Upper lobe of left lung (tissue), 6 donors: ENCODE measurements around the gene TAOK1. TPM values are rescaled to one million over a fixed set of nuclear protein-coding genes. Genes with fewer than 3 reads are reported as not detected.

ENCODE experiments used
- ATAC-seq, 2 donors: fragments of 200-7000 bp; cut with Tn5 transposase; one replicate each; pipeline ENCODE4 v1.9.1; 2022; ENCODE audit warnings: mild to moderate bottlenecking in 2 of 2, moderate library complexity in 2 of 2; ENCODE audit not compliant: low FRiP score in 2 of 2
- DNase-seq, 2 donors: peaks; one replicate each; pipeline ENCODE4 v3.0.0-alpha.2; 2019 to 2020
- H3K27ac ChIP-seq, 4 donors: fragments of 200-600 bp; sonication (generic); one replicate each; pipeline ENCODE4 v1.5.1; 2016 to 2019
- H3K27me3 ChIP-seq, 4 donors: fragments of 200-600 bp; sonication (generic); one replicate each; pipeline ENCODE4 v1.5.1; 2017 to 2019
- H3K36me3 ChIP-seq, 4 donors: fragments of 200-600 bp; sonication (generic); one replicate each; pipeline ENCODE4 v1.5.1; 2016 to 2019
- H3K4me1 ChIP-seq, 4 donors: fragments of 200-600 bp; sonication (generic); one replicate each; pipeline ENCODE4 v1.5.1; 2018 to 2019
- H3K4me3 ChIP-seq, 4 donors: fragments of 200-600 bp; sonication (generic); one replicate each; pipeline ENCODE4 v1.5.1; 2017 to 2019; ENCODE audit warnings: mild to moderate bottlenecking in 2 of 4, moderate library complexity in 1 of 4
- H3K9me3 ChIP-seq, 4 donors: fragments of 200-600 bp; sonication (generic); one replicate each; pipeline ENCODE4 v1.5.1; 2018 to 2019
- EP300 ChIP-seq, 4 donors: sonication (generic); formaldehyde crosslinking; IDR thresholded peaks; one replicate each; pipeline ENCODE4 v1.5.1; 2017; ENCODE audit warnings: antibody characterized with exemption in 4 of 4, control low read depth in 2 of 4
- POLR2A ChIP-seq, 4 donors: fragments of 450-650 bp; IDR thresholded peaks; one replicate each; pipeline ENCODE4 v1.5.1; 2016 to 2017; ENCODE audit warnings: antibody characterized with exemption in 4 of 4, mild to moderate bottlenecking in 2 of 4
- POLR2AphosphoS5 ChIP-seq, 2 donors: sonication (generic); formaldehyde crosslinking; IDR thresholded peaks; one replicate each; pipeline ENCODE4 v1.5.1; 2017; ENCODE audit warnings: antibody characterized with exemption in 2 of 2
- WGBS, 2 donors: methylation state at CpG; one replicate each; pipeline ENCODE4 v1.1.5; 2017 to 2018; 5-methylcytosine and 5-hydroxymethylcytosine counted together
- total RNA-seq, 6 donors: library from RNA; depleted of rRNA in 4 of 6; stranded (reverse); fragments of >200 nt in 4 of 6; gene quantifications; one replicate each; pipeline versions ENCODE4 v1.1.0 to v1.2.1, GENCODE V29; 2016 to 2021
- TF ChIP-seq, protein P1 (sequence below), 6 experiments: fragments of 450-650 bp in 4 of 6; fragments of 200-600 bp in 2 of 6; sonication (generic) in 2 of 6; IDR thresholded peaks; one replicate each; pipeline ENCODE4 v1.5.1; 2016 to 2019; ENCODE audit warnings: antibody characterized with exemption in 6 of 6
- donor health status: DM: no; HTN: no; CAD: no; lungs with moderate emphysema.
- donor health status: DM: no; HTN: yes; CAD: no; lungs with severe emphysema.

TAOK1 gene
- total RNA-seq, 6 donors from 2014 or later: 43.0 to 100 (median 59.3) TPM

- peaks cover 12 to 33% (median 22%) of the 10 kb centered on the region in 4 donors for H3K4me1 ChIP-seq
- TF ChIP-seq, protein P1, sequence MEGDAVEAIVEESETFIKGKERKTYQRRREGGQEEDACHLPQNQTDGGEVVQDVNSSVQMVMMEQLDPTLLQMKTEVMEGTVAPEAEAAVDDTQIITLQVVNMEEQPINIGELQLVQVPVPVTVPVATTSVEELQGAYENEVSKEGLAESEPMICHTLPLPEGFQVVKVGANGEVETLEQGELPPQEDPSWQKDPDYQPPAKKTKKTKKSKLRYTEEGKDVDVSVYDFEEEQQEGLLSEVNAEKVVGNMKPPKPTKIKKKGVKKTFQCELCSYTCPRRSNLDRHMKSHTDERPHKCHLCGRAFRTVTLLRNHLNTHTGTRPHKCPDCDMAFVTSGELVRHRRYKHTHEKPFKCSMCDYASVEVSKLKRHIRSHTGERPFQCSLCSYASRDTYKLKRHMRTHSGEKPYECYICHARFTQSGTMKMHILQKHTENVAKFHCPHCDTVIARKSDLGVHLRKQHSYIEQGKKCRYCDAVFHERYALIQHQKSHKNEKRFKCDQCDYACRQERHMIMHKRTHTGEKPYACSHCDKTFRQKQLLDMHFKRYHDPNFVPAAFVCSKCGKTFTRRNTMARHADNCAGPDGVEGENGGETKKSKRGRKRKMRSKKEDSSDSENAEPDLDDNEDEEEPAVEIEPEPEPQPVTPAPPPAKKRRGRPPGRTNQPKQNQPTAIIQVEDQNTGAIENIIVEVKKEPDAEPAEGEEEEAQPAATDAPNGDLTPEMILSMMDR (IDR thresholded peaks at IDR 0.05): no peak
- TF ChIP-seq POLR2AphosphoS5 (IDR thresholded peaks at IDR 0.05) (no peak), POLR2A (IDR thresholded peaks at IDR 0.05) (no peak), EP300 (IDR thresholded peaks at IDR 0.05) (no peak)
- 88 to 92% methylated on average over 6 of the region's 6 CpGs for WGBS, 2 donors
- ATAC-seq: no peak
- H3K27me3 ChIP-seq: no peaks in the 10 kb centered on the region
- no peak overlapping the region for H3K27ac ChIP-seq
- peaks cover 11 to 60% (median 44%) of the 10 kb centered on the region in 4 donors for H3K36me3 ChIP-seq
- H3K9me3 ChIP-seq: no peaks in the 10 kb centered on the region
- DNase-seq: peak in 1 of 2 donors; percentile 7
- H3K4me3 ChIP-seq: no peak overlapping the region
Observed at GRCh38 chr17:29573558-29573869, 183.4 kb downstream of the TAOK1 start.

GRCh38 chr17:29573871-29574731, 183.9 kb downstream of the TAOK1 start:
- H3K36me3 ChIP-seq: peaks cover 11 to 61% (median 47%) of the 10 kb centered on the region in 4 donors
- H3K9me3 ChIP-seq: no peaks in the 10 kb centered on the region
- WGBS, 2 donors: 92 to 95% methylated on average over 13 to 14 of the region's 14 CpGs
- H3K27ac ChIP-seq: no peak overlapping the region
- ATAC-seq (no peak), DNase-seq (no peak)
- TF ChIP-seq POLR2A (IDR thresholded peaks at IDR 0.05): no peak
- no peak for TF ChIP-seq EP300 (IDR thresholded peaks at IDR 0.05)
- TF ChIP-seq, protein P1 (IDR thresholded peaks at IDR 0.05): no peak
- no peak for TF ChIP-seq POLR2AphosphoS5 (IDR thresholded peaks at IDR 0.05)
- H3K4me3 ChIP-seq: no peak overlapping the region
- peaks cover 9 to 28% (median 18%) of the 10 kb centered on the region in 4 donors for H3K4me1 ChIP-seq
- H3K27me3 ChIP-seq: no peaks in the 10 kb centered on the region

DNA sequence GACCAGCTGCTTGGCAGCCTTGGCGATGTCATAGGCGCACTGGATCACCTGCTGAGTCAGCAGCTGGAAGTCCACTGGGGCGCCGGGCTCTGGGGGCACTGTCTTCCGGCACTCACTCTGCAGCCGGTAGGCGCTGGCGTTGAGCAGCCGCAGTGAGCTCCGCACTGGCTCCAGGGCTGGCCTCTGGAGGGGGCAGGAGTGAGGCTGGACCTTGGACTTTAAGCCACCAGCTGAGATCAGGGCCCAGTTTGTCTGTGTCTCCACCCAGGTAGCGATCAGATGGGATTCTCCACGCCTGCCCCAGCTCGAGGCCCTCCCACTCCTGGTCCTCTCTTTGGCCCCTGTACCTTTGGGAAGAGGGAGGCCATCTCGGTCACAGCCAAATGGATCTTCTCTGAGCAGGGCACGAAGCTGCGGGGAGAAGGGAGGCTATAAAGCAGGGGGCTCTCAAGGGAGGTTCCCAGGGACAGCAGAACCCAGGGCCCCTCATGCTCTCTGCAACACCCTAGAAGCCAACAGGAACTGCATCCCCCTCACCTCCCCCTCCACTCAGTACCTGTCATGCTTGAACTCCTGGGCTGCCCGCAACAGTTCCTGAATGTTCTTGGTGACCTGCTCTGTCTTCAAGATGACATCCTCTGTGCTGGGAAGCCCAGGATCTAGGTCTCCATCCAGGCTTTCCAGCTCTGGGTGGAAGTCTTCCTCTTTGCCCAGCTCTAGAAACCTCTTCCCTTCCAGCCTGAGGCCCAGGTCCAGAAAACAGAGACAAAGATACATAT, 184.8 kb downstream of the TAOK1 start:
- peaks cover 3 to 21% (median 14%) of the 10 kb centered on the region in 4 donors for H3K4me1 ChIP-seq
- TF ChIP-seq EP300 (IDR thresholded peaks at IDR 0.05) (no peak), POLR2A (IDR thresholded peaks at IDR 0.05) (no peak), POLR2AphosphoS5 (IDR thresholded peaks at IDR 0.05) (no peak)
- TF ChIP-seq, protein P1 (IDR thresholded peaks at IDR 0.05): no peak
- no peak overlapping the region for H3K4me3 ChIP-seq
- WGBS, 2 donors: 88 to 92% methylated on average over 6 to 13 of the region's 17 CpGs
- no peaks in the 10 kb centered on the region for H3K27me3 ChIP-seq
- DNase-seq: no peak
- H3K27ac ChIP-seq: no peak overlapping the region
- no peaks in the 10 kb centered on the region for H3K9me3 ChIP-seq
- peaks cover 11 to 61% (median 53%) of the 10 kb centered on the region in 4 donors for H3K36me3 ChIP-seq
- no peak for ATAC-seq

GRCh38 chr17:29575511-29576213, 185.5 kb downstream of the TAOK1 start:
- DNase-seq (no peak), ATAC-seq (no peak)
- Histone ChIP-seq H3K27me3 (no peaks in the 10 kb centered on the region), H3K36me3 (peaks cover 11 to 66% (median 55%) of the 10 kb centered on the region in 4 donors), H3K9me3 (no peaks in the 10 kb centered on the region), H3K27ac (no peak overlapping the region), H3K4me3 (no peak overlapping the region), H3K4me1 (peaks cover 10 to 24% (median 16%) of the 10 kb centered on the region in 4 donors)
- TF ChIP-seq POLR2AphosphoS5 (IDR thresholded peaks at IDR 0.05) (no peak), EP300 (IDR thresholded peaks at IDR 0.05) (no peak), POLR2A (IDR thresholded peaks at IDR 0.05) (no peak)
- TF ChIP-seq, protein P1 (IDR thresholded peaks at IDR 0.05): no peak
- WGBS, 2 donors: 92% methylated on average over 14 to 28 of the region's 28 CpGs
